Measurements from ENCODE around the gene DAZAP2. TPM values are rescaled to one million over a fixed set of nuclear protein-coding genes. Genes with fewer than 3 reads are reported as not detected.

The DAZAP2 gene
- 100 to 1,000 TPM in 3 of 6 experiments, 10 to 100 TPM in 3; 69.0 to 123 (median 108) TPM for total RNA-seq
- long read RNA-seq, transcript DAZAP2-201 (4 exons, 2,598 nt) = major isoform, 13 of 17 reads
- long read RNA-seq, partial matches to known transcripts = 1 of 17 reads
- long read RNA-seq, other reads (novel, unspliced or antisense) = 3 of 17 reads

GRCh38 chr12:51238510-51239334 lies at the start of gene DAZAP2:
TSS of gene DAZAP2 (plus strand) at chr12:51238826. CDS start at chr12:51238908, 82 bp downstream.
- ATAC-seq (peak; percentile 96 to 99 (median 96)), DNase-seq (peak; percentile 98 to 99 (median 98))
- intact Hi-C loops (cut with DNase I) = no loop called here
- Histone ChIP-seq H3K27me3 (no peaks in the 10 kb centered on the region), H3K27ac (peak within 1 kb of the TSS; percentile 99 to 100 (median 100)), H3K4me1 (peaks cover 0 to 14% (median 6%) of the 10 kb centered on the region in 4 donors), H3K36me3 (peaks cover 0 to 36% (median 17%) of the 10 kb centered on the region in 4 donors), H3K4me3 (peak within 1 kb of the TSS; percentile 80 to 100 (median 100)), H3K9me3 (no peaks in the 10 kb centered on the region)
- TF ChIP-seq POLR2A (IDR thresholded peaks at IDR 0.05) (peak; percentile 92), CTCF (IDR thresholded peaks at IDR 0.05) (peak in 2 of 4 donors; percentile 5 to 23)
- 0% methylated on average over 31 of the region's 70 CpGs for WGBS (ENCODE audit: insufficient coverage, low coverage, low lambda C conversion rate, missing lambda C conversion rate)

- Histone ChIP-seq H3K27ac (no peak overlapping the region), H3K9me3 (no peaks in the 10 kb centered on the region), H3K27me3 (no peaks in the 10 kb centered on the region), H3K4me3 (no peak overlapping the region), H3K4me1 (no peaks in the 10 kb centered on the region), H3K36me3 (no peaks in the 10 kb centered on the region)
- TF ChIP-seq CTCF (IDR thresholded peaks at IDR 0.05) (no peak), POLR2A (IDR thresholded peaks at IDR 0.05) (no peak)
- DNase-seq (no peak), ATAC-seq (no peak)
- WGBS (ENCODE audit: insufficient coverage, low coverage, low lambda C conversion rate, missing lambda C conversion rate) = 82% methylated on average over 6 of the region's 14 CpGs
- intact Hi-C loops (cut with DNase I) = no loop called here
Measured at GRCh38 chr12:51189790-51190355, 48.8 kb upstream of the DAZAP2 start.

DNA sequence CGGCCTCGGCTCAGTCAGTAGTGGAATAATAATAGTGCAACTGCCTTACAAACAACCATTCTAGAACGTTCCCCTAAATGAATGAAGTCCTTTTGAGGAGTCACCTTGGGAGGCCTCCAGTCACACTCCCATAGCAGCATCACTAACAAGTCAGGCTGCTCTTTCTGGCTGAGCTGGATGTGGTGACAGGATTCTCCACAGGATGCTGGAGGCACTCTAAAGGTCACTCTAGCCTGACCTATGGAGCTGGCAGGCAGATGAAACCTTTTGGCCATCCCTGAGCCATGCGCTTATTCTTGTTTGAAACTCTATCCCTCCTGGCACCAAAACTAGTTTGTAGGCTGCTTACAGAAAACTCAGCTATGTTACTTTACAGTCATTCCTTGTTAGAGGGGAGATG lies 47.8 kb upstream of the DAZAP2 start:
- intact Hi-C loops (cut with DNase I) = no loop called here
- Histone ChIP-seq H3K27ac (no peak overlapping the region), H3K9me3 (no peaks in the 10 kb centered on the region), H3K36me3 (no peaks in the 10 kb centered on the region), H3K27me3 (no peaks in the 10 kb centered on the region), H3K4me3 (no peak overlapping the region), H3K4me1 (no peaks in the 10 kb centered on the region)
- TF ChIP-seq CTCF (IDR thresholded peaks at IDR 0.05) (no peak), POLR2A (IDR thresholded peaks at IDR 0.05) (no peak)
- ATAC-seq = no peak
- no peak for DNase-seq
- WGBS (ENCODE audit: insufficient coverage, low coverage, low lambda C conversion rate, missing lambda C conversion rate) = 95% methylated on average over 2 of the region's 4 CpGs

- no peaks in the 10 kb centered on the region for H3K27me3 ChIP-seq
- H3K4me1 ChIP-seq = no peaks in the 10 kb centered on the region
- DNase-seq (no peak), ATAC-seq (no peak)
- WGBS (ENCODE audit: insufficient coverage, low coverage, low lambda C conversion rate, missing lambda C conversion rate) = 100% methylated on average over 1 of the region's 12 CpGs
- no peak overlapping the region for H3K27ac ChIP-seq
- no peak overlapping the region for H3K4me3 ChIP-seq
- intact Hi-C loops (cut with DNase I) = no loop called here
- no peaks in the 10 kb centered on the region for H3K36me3 ChIP-seq
- no peaks in the 10 kb centered on the region for H3K9me3 ChIP-seq
- TF ChIP-seq POLR2A (IDR thresholded peaks at IDR 0.05) (no peak), CTCF (IDR thresholded peaks at IDR 0.05) (no peak)
Measured at GRCh38 chr12:51191516-51192283, 46.9 kb upstream of the DAZAP2 start.

All from right lobe of liver (tissue), 6 donors.